Liver (tissue), 3 donors: ENCODE measurements around the gene ESPN.

Experiments
- CTCF ChIP-seq: fragments of 150-350 bp; IDR thresholded peaks from 2 replicates; pipeline ENCODE4 v1.5.1; 2017; ENCODE audit warnings: improper control_type of control experiment, low read depth, low read length; ENCODE audit not compliant: missing input control
- GABPA ChIP-seq, 2 donors: IDR thresholded peaks in 1 of 2; conservative IDR thresholded peaks in 1 of 2; 2 replicates each; pipeline ENCODE4 v1.6.1; 2016; ENCODE audit warnings: antibody characterized with exemption in 2 of 2, mild to moderate bottlenecking in 1 of 2, moderate library complexity in 1 of 2
- HNF4G ChIP-seq: IDR thresholded peaks from 2 replicates; pipeline ENCODE4 v1.6.1; 2016; ENCODE audit warnings: antibody characterized with exemption
- JUND ChIP-seq, 2 donors: IDR thresholded peaks; 2 replicates each; pipeline ENCODE4 v1.6.1; 2016; ENCODE audit warnings: antibody characterized with exemption in 2 of 2
- MAX ChIP-seq: IDR thresholded peaks from 2 replicates; pipeline ENCODE4 v1.6.1; 2016; ENCODE audit warnings: antibody characterized with exemption
- RAD21 ChIP-seq, 2 donors: IDR thresholded peaks; 2 replicates each; pipeline ENCODE4 v1.6.1; 2016; ENCODE audit warnings: antibody characterized with exemption in 2 of 2, mild to moderate bottlenecking in 2 of 2
- REST ChIP-seq: IDR thresholded peaks from 2 replicates; pipeline ENCODE4 v1.6.1; 2016; ENCODE audit warnings: antibody characterized with exemption, mild to moderate bottlenecking
- TAF1 ChIP-seq: conservative IDR thresholded peaks from 2 replicates; pipeline ENCODE4 v1.6.1; 2016; ENCODE audit warnings: antibody characterized with exemption, mild to moderate bottlenecking
- TF ChIP-seq, protein P1 (sequence below): IDR thresholded peaks from 2 replicates; pipeline ENCODE4 v1.6.1; 2016; ENCODE audit warnings: antibody characterized with exemption
- donor health status: healthy.
- donor health status: healthy.

GRCh38 chr1:6481820-6482219 is 57.2 kb downstream of the ESPN start:
- TF ChIP-seq CTCF (no peak), REST (no peak), RAD21 (IDR thresholded peaks at IDR 0.05) (no peak), MAX (no peak), TAF1 (no peak), JUND (IDR thresholded peaks at IDR 0.05) (no peak), GABPA (IDR thresholded peaks at IDR 0.05 in 1 of 2, conservative IDR thresholded peaks at IDR 0.05 in 1 of 2) (no peak), HNF4G (no peak)
- TF ChIP-seq, protein P1, sequence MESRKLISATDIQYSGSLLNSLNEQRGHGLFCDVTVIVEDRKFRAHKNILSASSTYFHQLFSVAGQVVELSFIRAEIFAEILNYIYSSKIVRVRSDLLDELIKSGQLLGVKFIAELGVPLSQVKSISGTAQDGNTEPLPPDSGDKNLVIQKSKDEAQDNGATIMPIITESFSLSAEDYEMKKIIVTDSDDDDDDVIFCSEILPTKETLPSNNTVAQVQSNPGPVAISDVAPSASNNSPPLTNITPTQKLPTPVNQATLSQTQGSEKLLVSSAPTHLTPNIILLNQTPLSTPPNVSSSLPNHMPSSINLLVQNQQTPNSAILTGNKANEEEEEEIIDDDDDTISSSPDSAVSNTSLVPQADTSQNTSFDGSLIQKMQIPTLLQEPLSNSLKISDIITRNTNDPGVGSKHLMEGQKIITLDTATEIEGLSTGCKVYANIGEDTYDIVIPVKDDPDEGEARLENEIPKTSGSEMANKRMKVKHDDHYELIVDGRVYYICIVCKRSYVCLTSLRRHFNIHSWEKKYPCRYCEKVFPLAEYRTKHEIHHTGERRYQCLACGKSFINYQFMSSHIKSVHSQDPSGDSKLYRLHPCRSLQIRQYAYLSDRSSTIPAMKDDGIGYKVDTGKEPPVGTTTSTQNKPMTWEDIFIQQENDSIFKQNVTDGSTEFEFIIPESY = no peak
